B cell (primary cell): ENCODE results near the gene SLC47A2.

Experiments
- CTCF ChIP-seq: fragments of 200-600 bp; IDR thresholded peaks from one replicate; pipeline ENCODE4 v1.8.0; 2022; ENCODE audit warnings: antibody characterized with exemption, mild to moderate bottlenecking
- EZH2 ChIP-seq: IDR thresholded peaks from 2 replicates; pipeline ENCODE4 v1.6.1; 2012; ENCODE audit warnings: borderline replicate concordance, low read depth, mild to moderate bottlenecking, moderate library complexity, low read length; ENCODE audit not compliant: insufficient read depth, poor library complexity, severe bottlenecking

GRCh38 chr17:19766016-19766415, 49.6 kb upstream of the SLC47A2 start:
- TF ChIP-seq EZH2, result no peak
- TF ChIP-seq CTCF, result no peak
